HG03060 (cell line): ENCODE measurements around the gene TP53TG3F.
"Not testable (repeated sequence)": the region's sequence is repeated elsewhere in the genome, so short reads cannot be mapped to it uniquely, and the experiment has no call there.

ENCODE experiments used
- ATAC-seq: cut with Tn5 transposase; IDR thresholded peaks from one replicate; pipeline ENCODE4 v1.9.1; 2021; ENCODE audit warnings: low read depth, moderate number of reproducible peaks; ENCODE audit not compliant: unreplicated experiment

Gene TP53TG3F, protein sequence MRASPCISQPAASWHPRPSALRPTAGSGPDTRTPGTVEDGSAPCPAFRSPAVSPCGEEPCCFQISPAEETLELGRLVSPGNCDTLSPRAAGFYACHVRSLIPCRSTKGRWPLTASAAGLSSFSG

DNA sequence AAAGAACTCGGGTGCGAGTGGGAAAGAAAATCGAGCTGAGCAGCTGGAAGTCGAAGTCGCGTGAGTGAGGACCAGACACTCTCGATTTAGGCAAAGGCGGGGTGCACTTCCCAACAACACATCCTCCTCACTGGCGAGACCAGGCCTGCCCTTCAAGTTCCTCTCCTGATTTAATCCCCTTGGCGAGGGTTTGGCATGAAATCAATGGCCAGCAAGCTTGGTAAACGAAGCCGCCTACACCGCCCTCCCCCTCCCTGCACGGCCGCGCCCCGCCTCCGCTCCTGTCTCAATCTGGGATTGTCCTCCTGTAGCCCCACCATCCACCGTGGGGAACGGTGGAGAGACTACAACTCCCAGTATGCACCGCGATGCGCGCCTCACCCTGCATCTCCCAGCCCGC is at the start of gene TP53TG3F:
TSS of gene TP53TG3F (plus strand) at position 301 of the 400 bp plus-strand sequence. CDS start at position 369, 68 bp downstream.
- ATAC-seq: not testable (repeated sequence)

DNA sequence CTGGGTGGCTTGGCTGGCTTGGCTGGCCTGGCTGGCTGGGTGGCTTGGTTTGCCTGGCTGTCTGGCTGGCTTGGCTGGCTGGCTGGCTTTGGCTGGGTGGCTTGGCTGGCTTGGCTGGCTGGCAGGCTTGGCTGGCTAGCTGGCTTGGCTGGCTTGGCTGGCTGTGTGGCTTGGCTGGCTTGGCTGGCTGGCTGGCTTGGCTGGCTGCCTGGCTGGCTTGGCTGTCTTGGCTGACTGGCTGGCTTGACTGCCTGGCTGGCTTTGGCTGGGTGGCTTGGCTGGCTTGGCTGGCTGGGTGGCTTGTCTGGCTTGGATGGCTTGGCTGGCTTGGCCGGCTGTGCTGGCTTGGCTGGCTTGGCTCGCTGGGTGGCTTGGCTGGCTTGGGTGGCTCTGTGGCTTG is 32.2 kb downstream of the TP53TG3F start:
- ATAC-seq: not testable (repeated sequence)

DNA sequence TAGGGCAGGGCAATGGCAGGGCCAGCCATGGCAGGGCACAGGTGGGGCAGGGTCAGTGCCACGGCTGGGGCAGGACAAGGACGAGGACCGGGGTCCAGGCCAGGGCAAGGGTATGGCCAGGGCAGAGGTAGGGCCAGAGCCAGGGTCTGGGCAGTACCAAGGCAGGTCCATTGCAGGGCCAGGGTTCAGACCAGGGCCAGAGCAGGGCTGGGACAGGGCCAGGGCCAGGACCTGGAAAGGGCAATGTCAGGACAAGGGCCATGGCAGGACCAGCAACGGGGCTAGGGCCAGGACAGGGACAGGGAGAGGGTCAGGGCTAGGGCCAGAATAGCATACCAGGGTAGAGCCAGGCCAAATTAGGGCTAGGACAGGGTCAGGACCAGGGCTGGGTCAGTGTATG is 47.8 kb downstream of the TP53TG3F start:
- ATAC-seq: not testable (repeated sequence)

DNA sequence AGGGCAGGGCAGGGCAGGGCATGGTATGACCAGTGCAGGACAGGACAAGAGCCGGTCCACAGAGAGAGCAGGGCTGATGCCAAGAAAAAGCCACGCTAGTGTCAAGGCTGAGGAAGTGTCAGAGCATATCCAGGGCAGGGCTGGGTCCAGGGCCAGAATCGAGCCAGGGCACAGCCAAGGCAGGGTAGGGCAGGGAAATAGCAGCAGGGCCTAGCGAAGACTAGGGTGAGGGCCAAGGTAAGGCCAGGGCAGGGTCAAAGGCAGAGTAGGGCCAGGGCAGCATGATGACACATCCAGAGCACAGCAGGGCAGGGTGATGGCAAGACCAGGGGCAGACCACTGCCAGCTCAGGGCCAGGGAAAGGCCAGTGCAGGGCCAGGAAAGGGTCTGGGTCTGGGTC is 49.7 kb downstream of the TP53TG3F start:
- not testable (repeated sequence) for ATAC-seq

DNA sequence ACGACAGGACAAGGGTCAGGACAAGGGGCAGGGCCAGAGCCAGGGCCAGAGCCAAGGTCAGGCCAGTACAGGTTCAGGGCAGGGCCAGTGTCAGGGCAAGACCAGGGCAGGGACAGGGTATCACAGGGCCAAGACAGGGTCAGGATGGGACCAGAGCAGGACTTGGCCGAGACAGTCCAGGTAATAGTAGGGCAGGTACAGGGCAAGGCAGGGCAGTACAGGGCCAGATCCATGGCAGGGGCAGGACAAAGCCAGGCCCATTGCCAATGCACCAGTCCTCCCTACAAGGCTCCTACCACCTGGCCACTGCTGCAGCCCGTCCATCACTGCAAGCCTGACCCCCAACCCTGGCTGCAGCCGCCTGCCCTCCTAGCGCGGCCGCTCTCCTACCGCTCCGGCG is 50.5 kb downstream of the TP53TG3F start:
- not testable (repeated sequence) for ATAC-seq
